CD4-positive, alpha-beta memory T cell (primary cell): ENCODE data around the gene HSP90AB1. TPM values are rescaled to one million over a fixed set of nuclear protein-coding genes. Genes with fewer than 3 reads are reported as not detected.

Source experiments
- CTCF ChIA-PET: fragments of 350-600 bp; sonication (Branson Sonifier 250); formaldehyde crosslinking; loops from one replicate; lab custom pipeline; 2021; ENCODE audit warnings: inconsistent platforms; ENCODE audit not compliant: partially characterized antibody; lab: Charles Lee
- POLR2A ChIA-PET: fragments of 350-600 bp; sonication (Branson Sonifier 250); formaldehyde crosslinking; loops from one replicate; lab custom pipeline; 2021; ENCODE audit not compliant: partially characterized antibody; lab: Charles Lee
- DNase-seq, 5 donors: peaks; one replicate each; pipeline versions ENCODE4 v3.0.0 to v3.0.0-alpha.2; 2020 to 2022; ENCODE audit warnings: mixed read lengths in 1 of 5
- H3K27ac ChIP-seq: one replicate; pipeline ENCODE4 v1.7.0; 2013; ENCODE audit warnings: low read depth, low read length
- H3K27me3 ChIP-seq: 2 replicates; pipeline ENCODE4 v1.7.0; 2013; ENCODE audit warnings: mild to moderate bottlenecking, low read length, moderate library complexity; ENCODE audit not compliant: insufficient read depth
- H3K36me3 ChIP-seq: 2 replicates; pipeline ENCODE4 v1.7.0; 2013; ENCODE audit warnings: mild to moderate bottlenecking, low read length, moderate library complexity; ENCODE audit not compliant: insufficient read depth
- H3K4me1 ChIP-seq: 2 replicates; pipeline ENCODE4 v1.7.0; 2013; ENCODE audit warnings: mild to moderate bottlenecking, low read length, moderate library complexity; ENCODE audit not compliant: insufficient read depth
- H3K4me3 ChIP-seq, 2 donors: one replicate each; pipeline ENCODE4 v1.7.0; 2013; ENCODE audit warnings: low read length in 2 of 2, mild to moderate bottlenecking in 1 of 2
- H3K9me3 ChIP-seq, 2 donors: one replicate each; pipeline ENCODE4 v1.7.0; 2013; ENCODE audit warnings: low read length in 2 of 2, control low read depth in 1 of 2; ENCODE audit not compliant: control insufficient read depth in 1 of 2
- H3K27ac Mint-ChIP-seq, 7 donors: one replicate each; pipeline ENCODE4 v1.8.0; 2020 to 2021; ENCODE audit warnings: mixed read lengths in 7 of 7, mild to moderate bottlenecking in 6 of 7, inconsistent platforms in 3 of 7, moderate library complexity in 3 of 7
- H3K27me3 Mint-ChIP-seq, 2 donors: one replicate each; pipeline ENCODE4 v1.8.0; 2020 to 2021; ENCODE audit warnings: mixed read lengths in 2 of 2
- H3K36me3 Mint-ChIP-seq, 2 donors: one replicate each; pipeline ENCODE4 v1.8.0; 2020 to 2021; ENCODE audit warnings: mixed read lengths in 2 of 2, inconsistent platforms in 1 of 2, mild to moderate bottlenecking in 1 of 2
- H3K4me1 Mint-ChIP-seq, 4 donors: one replicate each; pipeline ENCODE4 v1.8.0; 2020 to 2021; ENCODE audit warnings: mixed read lengths in 4 of 4, mild to moderate bottlenecking in 1 of 4
- H3K4me3 Mint-ChIP-seq, 8 donors: one replicate each; pipeline ENCODE4 v1.8.0; 2020 to 2021; ENCODE audit warnings: mixed read lengths in 8 of 8, mild to moderate bottlenecking in 7 of 8, moderate library complexity in 6 of 8, inconsistent platforms in 3 of 8
- H3K9me3 Mint-ChIP-seq, 8 donors: one replicate each; pipeline ENCODE4 v1.8.0; 2020 to 2021; ENCODE audit warnings: mixed read lengths in 8 of 8, mild to moderate bottlenecking in 5 of 8, inconsistent platforms in 3 of 8, moderate library complexity in 1 of 8
- intact Hi-C: fragments of 100-400 bp; cut with micrococcal nuclease; formaldehyde crosslinking; loops from one replicate; pipeline ENCODE4 v1.15.1; 2023
- polyA plus RNA-seq, 2 donors: library from polyadenylated mRNA; unstranded; fragments of 300-500 nt; fragmentation: Illumina TruSeq; gene quantifications; one replicate each; pipeline ENCODE4 v1.2.3, GENCODE V29; 2021
- total RNA-seq, 2 experiments: library from RNA; stranded (reverse); gene quantifications; one replicate each; pipeline ENCODE4 v1.2.3, GENCODE V29; 2021

The HSP90AB1 gene
- total and polyA plus RNA-seq, 4 experiments from 2014 or later, result 303 to 432 (median 354) TPM

DNA sequence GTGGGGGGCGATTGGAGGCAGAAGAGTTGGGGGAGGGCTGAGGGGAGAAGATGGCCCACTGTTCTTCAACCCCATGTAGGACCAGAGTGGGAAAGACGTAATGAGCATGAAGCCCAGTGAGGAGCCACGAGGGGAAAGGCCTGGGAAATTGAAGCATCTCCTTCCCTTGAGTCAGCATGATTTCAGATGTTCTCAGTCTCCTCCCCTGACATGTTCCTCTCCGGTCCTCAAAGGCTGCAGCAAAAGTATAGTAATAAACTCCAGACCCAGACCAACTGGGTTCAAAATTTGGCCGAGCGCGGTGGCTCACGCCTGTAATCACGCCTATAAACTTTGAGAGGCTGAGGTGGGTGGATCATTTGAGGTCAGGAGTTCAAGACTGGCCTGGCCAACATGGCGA, 20.4 kb downstream of the HSP90AB1 start:
- Histone ChIP-seq H3K9me3 (no peaks in the 10 kb centered on the region), H3K4me1 (peaks cover 31% of the 10 kb centered on the region), H3K27ac (no peak overlapping the region), H3K4me3 (no peak overlapping the region), H3K36me3 (no peaks in the 10 kb centered on the region), H3K27me3 (peaks cover 26% of the 10 kb centered on the region)
- Mint-ChIP-seq H3K27me3 (peaks cover 14 to 29% of the 10 kb centered on the region in 2 donors), H3K9me3 (no peaks in the 10 kb centered on the region), H3K4me1 (peaks cover 14 to 39% (median 32%) of the 10 kb centered on the region in 4 donors), H3K27ac (peak overlapping the region in 6 of 7 donors; percentile 68 to 98 (median 94)), H3K36me3 (peaks cover 0 to 23% of the 10 kb centered on the region in 2 donors), H3K4me3 (no peak overlapping the region)
- CTCF ChIA-PET, result interaction anchor here (1.1 to 8.3 kb wide), 13 partner anchors 13 to 189 kb away, joined by 3 to 82 read pairs (median 11); partner anchors contain the start of genes AARS2, HSP90AB1, SLC35B2 and SPATS1
- intact Hi-C loops, result no loop called here
- no peak for DNase-seq
- POLR2A ChIA-PET, result interaction anchor here (5.4 to 6.2 kb wide), 2 partner anchors 11 to 21 kb away, joined by 37 to 97 read pairs; partner anchors contain the start of genes HSP90AB1 and SLC35B2

- Histone ChIP-seq H3K9me3 (no peaks in the 10 kb centered on the region), H3K27me3 (peaks cover 33% of the 10 kb centered on the region), H3K4me3 (no peak overlapping the region), H3K4me1 (peaks cover 22% of the 10 kb centered on the region), H3K36me3 (no peaks in the 10 kb centered on the region), H3K27ac (no peak overlapping the region)
- peaks cover 0 to 15% of the 10 kb centered on the region in 2 donors for H3K36me3 Mint-ChIP-seq
- intact Hi-C loops, result loop anchor here (1.0 to 2.0 kb wide), 4 partner anchors 36 to 119 kb away; partner anchors contain the start of genes AARS2 and CDC5L
- peaks cover 0 to 2% (median 0%) of the 10 kb centered on the region in 8 donors for H3K9me3 Mint-ChIP-seq
- ChIA-PET CTCF (interaction anchor here (0.7 to 8.3 kb wide), 24 partner anchors 10 to 188 kb away, joined by 3 to 82 read pairs (median 5); partner anchors contain the start of genes AARS2, HSP90AB1, SLC35B2 and SPATS1), POLR2A (interaction anchor here (1.1 to 6.2 kb wide), 3 partner anchors 12 to 37 kb away, joined by 5 to 97 read pairs (median 37); partner anchors contain the start of genes HSP90AB1 and SLC35B2)
- H3K27me3 Mint-ChIP-seq, result peaks cover 21 to 36% of the 10 kb centered on the region in 2 donors
- H3K4me1 Mint-ChIP-seq, result peaks cover 5 to 30% (median 23%) of the 10 kb centered on the region in 4 donors
- H3K27ac Mint-ChIP-seq, result peak overlapping the region in 6 of 7 donors; percentile 60 to 96 (median 78)
- peak; percentile 61 to 70 (median 65) for DNase-seq
- peak overlapping the region in 3 of 8 donors; percentile 15 to 36 (median 33) for H3K4me3 Mint-ChIP-seq
Observed at GRCh38 chr6:44268095-44268628, 21.3 kb downstream of the HSP90AB1 start.

DNA sequence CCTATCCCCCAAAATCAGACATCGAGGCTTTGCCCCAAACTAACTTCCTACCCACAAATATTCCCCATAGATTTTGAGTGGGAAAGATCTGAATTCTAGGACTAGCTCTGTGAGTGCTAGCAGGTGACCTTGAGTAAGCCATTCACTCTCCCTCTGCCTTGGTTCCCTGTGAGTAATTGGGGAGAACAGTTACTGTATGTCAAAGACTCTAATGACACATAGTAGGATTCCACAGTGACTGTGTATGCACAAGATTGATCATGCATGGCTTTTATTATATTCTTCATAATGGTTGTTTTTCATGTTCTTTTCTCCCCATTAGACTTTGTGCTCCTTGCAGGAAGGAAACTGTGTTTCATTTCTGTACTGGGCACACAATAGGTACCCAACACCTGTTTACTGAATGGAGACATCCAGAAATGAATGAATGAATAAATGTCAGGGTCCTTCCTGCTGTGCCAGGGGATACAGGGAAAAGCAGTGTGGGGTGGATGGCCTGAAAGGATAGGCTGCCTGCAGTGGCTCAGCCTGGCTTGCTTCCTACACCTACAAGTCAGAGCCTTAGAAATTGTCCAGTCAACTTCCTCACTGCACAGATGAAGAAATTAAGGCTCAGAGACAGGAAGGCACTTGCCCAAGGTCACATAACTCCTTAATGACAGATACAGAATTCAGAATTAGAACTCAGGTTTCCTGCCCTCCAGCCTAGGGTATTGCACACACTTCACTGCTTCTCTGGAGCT, 22.4 kb downstream of the HSP90AB1 start:
- peaks cover 0 to 2% (median 0%) of the 10 kb centered on the region in 8 donors for H3K9me3 Mint-ChIP-seq
- ChIA-PET CTCF (interaction anchor here (0.7 to 8.3 kb wide), 19 partner anchors 15 to 187 kb away, joined by 3 to 82 read pairs (median 5); partner anchors contain the start of genes AARS2, HSP90AB1, SLC35B2 and SPATS1), POLR2A (interaction anchor here (1.9 to 6.2 kb wide), 4 partner anchors 13 to 23 kb away, joined by 6 to 97 read pairs (median 25); partner anchors contain the start of genes HSP90AB1 and SLC35B2)
- no peak for DNase-seq
- Histone ChIP-seq H3K27me3 (peaks cover 33% of the 10 kb centered on the region), H3K36me3 (no peaks in the 10 kb centered on the region), H3K9me3 (no peaks in the 10 kb centered on the region), H3K4me1 (peaks cover 10% of the 10 kb centered on the region), H3K4me3 (no peak overlapping the region), H3K27ac (no peak overlapping the region)
- peak overlapping the region; percentile 21 to 75 (median 51) for H3K4me3 Mint-ChIP-seq
- peaks cover under 1 to 20% (median 13%) of the 10 kb centered on the region in 4 donors for H3K4me1 Mint-ChIP-seq
- H3K36me3 Mint-ChIP-seq, result peaks cover 2 to 7% of the 10 kb centered on the region in 2 donors
- intact Hi-C loops, result loop anchor here (2.0 kb wide), 1 partner anchor 117 kb away; the partner anchor contains the start of gene CDC5L
- peaks cover 27 to 45% of the 10 kb centered on the region in 2 donors for H3K27me3 Mint-ChIP-seq
- peak overlapping the region in 2 of 7 donors; percentile 4 to 26 for H3K27ac Mint-ChIP-seq

GRCh38 chr6:44269921-44270525, 23.1 kb downstream of the HSP90AB1 start, which contains the start of gene TMEM151B:
TMEM151B (plus strand) TSS chr6:44270450; CDS start chr6:44270743, 293 bp downstream.
- peak within 1 kb of the TSS; percentile 64 to 79 (median 76) for H3K4me3 Mint-ChIP-seq
- H3K36me3 ChIP-seq, result no peaks in the 10 kb centered on the region
- H3K27ac Mint-ChIP-seq, result peak within 1 kb of the TSS in 4 of 7 donors; percentile 3 to 74 (median 45)
- peaks cover 0 to 17% (median 8%) of the 10 kb centered on the region in 4 donors for H3K4me1 Mint-ChIP-seq
- no peak for DNase-seq
- no peaks in the 10 kb centered on the region for H3K9me3 ChIP-seq
- peaks cover 1 to 5% of the 10 kb centered on the region in 2 donors for H3K36me3 Mint-ChIP-seq
- peaks cover 7% of the 10 kb centered on the region for H3K4me1 ChIP-seq
- peaks cover 31 to 48% of the 10 kb centered on the region in 2 donors for H3K27me3 Mint-ChIP-seq
- H3K27ac ChIP-seq, result no peak within 1 kb of the TSS
- no peak within 1 kb of the TSS for H3K4me3 ChIP-seq
- H3K27me3 ChIP-seq, result peaks cover 33% of the 10 kb centered on the region
- POLR2A ChIA-PET, result interaction anchor here (1.0 to 2.1 kb wide), 3 partner anchors 13 to 42 kb away, joined by 3 to 13 read pairs (median 6); partner anchors contain the start of genes HSP90AB1 and SLC35B2
- intact Hi-C loops, result loop anchor here (2.0 kb wide), 1 partner anchor 117 kb away; the partner anchor contains the start of gene CDC5L
- CTCF ChIA-PET, result interaction anchor here (1.4 to 8.3 kb wide), 7 partner anchors 15 to 187 kb away, joined by 4 to 82 read pairs (median 14); partner anchors contain the start of genes AARS2, SLC35B2 and SPATS1
- H3K9me3 Mint-ChIP-seq, result peaks cover 0 to 2% (median 0%) of the 10 kb centered on the region in 8 donors

- Mint-ChIP-seq H3K27me3 (peaks cover 31 to 48% of the 10 kb centered on the region in 2 donors), H3K4me3 (peak overlapping the region; percentile 64 to 79 (median 76)), H3K4me1 (peaks cover 0 to 17% (median 7%) of the 10 kb centered on the region in 4 donors), H3K36me3 (peaks cover 0 to 5% of the 10 kb centered on the region in 2 donors), H3K27ac (peak overlapping the region in 2 of 7 donors; percentile 35 to 74), H3K9me3 (peaks cover 0 to 2% (median 0%) of the 10 kb centered on the region in 8 donors)
- no peak overlapping the region for H3K4me3 ChIP-seq
- no peaks in the 10 kb centered on the region for H3K36me3 ChIP-seq
- intact Hi-C loops, result no loop called here
- H3K27ac ChIP-seq, result no peak overlapping the region
- DNase-seq, result no peak
- CTCF ChIA-PET, result interaction anchor here (1.4 to 8.3 kb wide), 3 partner anchors 16 to 98 kb away, joined by 4 to 82 read pairs (median 5); partner anchors contain the start of genes AARS2 and SLC35B2
- H3K27me3 ChIP-seq, result peaks cover 33% of the 10 kb centered on the region
- H3K4me1 ChIP-seq, result peaks cover 7% of the 10 kb centered on the region
- no peaks in the 10 kb centered on the region for H3K9me3 ChIP-seq
- POLR2A ChIA-PET, result interaction anchor here (1.0 to 2.1 kb wide), 4 partner anchors 14 to 65 kb away, joined by 3 to 13 read pairs (median 4); partner anchors contain the start of genes HSP90AB1 and SLC35B2
Observed at GRCh38 chr6:44270526-44271405, 23.9 kb downstream of the HSP90AB1 start.
